Panc1 (cell line): ENCODE results near the gene HS1BP3. TPM values are rescaled to one million over a fixed set of nuclear protein-coding genes. Genes with fewer than 3 reads are reported as not detected.

Experiments used
- ATAC-seq: fragments of 200-7000 bp; cut with Tn5 transposase; 2 replicates; pipeline ENCODE4 v1.9.1; 2020; ENCODE audit warnings: mild to moderate bottlenecking, moderate library complexity
- BruUV-seq: library from RNA; stranded (reverse); fragments of 400-500 nt; replicated peaks from 2 replicates; lab custom pipeline; 2021; lab: Mats Ljungman, UMichigan
- CTCF ChIA-PET: fragments of 300-600 bp; sonication (Branson Sonifier 250); formaldehyde crosslinking; loops from one replicate; lab custom pipeline; 2022; ENCODE audit warnings: antibody characterized with exemption; lab: Charles Lee
- POLR2A ChIA-PET: fragments of 300-600 bp; sonication (Branson Sonifier 250); formaldehyde crosslinking; loops from one replicate; lab custom pipeline; 2022; ENCODE audit warnings: antibody characterized with exemption; lab: Charles Lee
- DNase-seq: peaks from one replicate; pipeline ENCODE4 v3.0.0-alpha.2; 2010; ENCODE audit warnings: low read depth, low spot score
- H3K27ac ChIP-seq: 2 replicates; pipeline ENCODE4 v1.5.1; 2011; ENCODE audit warnings: mild to moderate bottlenecking, low read length, inconsistent platforms
- H3K27me3 ChIP-seq: fragments of 200-500 bp; sonication (Bioruptor generic); 2 replicates; pipeline ENCODE4 v1.6.0; 2014; ENCODE audit warnings: low read length, inconsistent platforms; ENCODE audit not compliant: control insufficient read depth, insufficient read depth
- H3K36me3 ChIP-seq: fragments of 200-500 bp; sonication (Bioruptor generic); 2 replicates; pipeline ENCODE4 v1.5.1; 2014; ENCODE audit warnings: inconsistent platforms, mild to moderate bottlenecking, low read length, moderate library complexity; ENCODE audit not compliant: control insufficient read depth, insufficient read depth
- H3K4me1 ChIP-seq: 2 replicates; pipeline ENCODE4 v1.5.1; 2011; ENCODE audit warnings: inconsistent platforms, mild to moderate bottlenecking, low read length, moderate library complexity; ENCODE audit not compliant: control insufficient read depth, insufficient read depth
- H3K4me3 ChIP-seq, 2 experiments: 2 replicates each; pipeline ENCODE4 v1.5.1; 2011 to 2012; ENCODE audit warnings: low read depth in 2 of 2, low read length in 2 of 2, mild to moderate bottlenecking in 2 of 2, inconsistent platforms in 1 of 2, moderate library complexity in 1 of 2
- H3K9me3 ChIP-seq: fragments of 200-500 bp; sonication (Bioruptor generic); 2 replicates; pipeline ENCODE4 v1.5.1; 2014; ENCODE audit warnings: low read depth, mild to moderate bottlenecking, inconsistent platforms, low read length, moderate library complexity; ENCODE audit not compliant: control insufficient read depth, insufficient read depth
- POLR2AphosphoS5 ChIP-seq: IDR thresholded peaks from 2 replicates; pipeline ENCODE4 v1.6.1; 2012; ENCODE audit warnings: mild to moderate bottlenecking, low read depth, low read length, moderate library complexity
- SIN3A ChIP-seq: IDR thresholded peaks from 2 replicates; pipeline ENCODE4 v1.6.1; 2012; ENCODE audit warnings: low read depth, mild to moderate bottlenecking, low read length, moderate library complexity, borderline replicate concordance; ENCODE audit not compliant: insufficient read depth
- TCF7L2 ChIP-seq: IDR thresholded peaks from 2 replicates; pipeline ENCODE4 v1.6.1; 2011; ENCODE audit warnings: mild to moderate bottlenecking, low read depth, low read length, inconsistent platforms
- in situ Hi-C: cut with HindIII; loops from 2 replicates; pipeline ENCODE4 v1.10.0; 2016; ENCODE audit warnings: low sequenced_read_pairs, low pct_unique_long_range_greater_than_20kb
- intact Hi-C: fragments of 100-400 bp; cut with micrococcal nuclease; formaldehyde crosslinking; loops from one replicate; pipeline ENCODE4 v1.10.0; 2022; ENCODE audit not compliant: unreplicated experiment
- total RNA-seq: library from RNA; stranded (reverse); gene quantifications from one replicate; pipeline ENCODE4 v1.2.1, GENCODE V29; 2021; ENCODE audit not compliant: unreplicated experiment
- TF ChIP-seq, protein P1 (sequence below), 2 experiments: IDR thresholded peaks; 2 replicates each; pipeline ENCODE4 v1.6.1; 2011 to 2012; ENCODE audit warnings: low read depth in 2 of 2, control low read depth in 1 of 2, low read length in 1 of 2, mild to moderate bottlenecking in 1 of 2, moderate library complexity in 1 of 2; ENCODE audit not compliant: insufficient read depth in 1 of 2
- TF ChIP-seq, protein P2 (sequence below): fragments of 450-650 bp; IDR thresholded peaks from 2 replicates; pipeline ENCODE4 v1.5.1; 2017; ENCODE audit warnings: mild to moderate bottlenecking

The HS1BP3 gene
- total RNA-seq, 1 experiment from 2014 or later: 46.1 TPM

GRCh38 chr2:20633794-20634506, 16.9 kb downstream of the HS1BP3 start:
- CTCF ChIA-PET: interaction anchor here (0.5 kb wide), 1 partner anchor 187 kb away, joined by 5 read pairs; the partner anchor contains the start of gene RHOB
- in situ Hi-C loops (loop anchor here (25.0 kb wide), 1 partner anchor 197 kb away; the partner anchor contains the start of gene RHOB), intact Hi-C loops (no loop called here)
- POLR2A ChIA-PET: no interaction called here
- H3K36me3 ChIP-seq: no peaks in the 10 kb centered on the region; the same call in 1 of the 2 replicates
- H3K9me3 ChIP-seq: no peaks in the 10 kb centered on the region
- no peaks in the 10 kb centered on the region for H3K27me3 ChIP-seq
- BruUV-seq: no TSS peak
- no peak overlapping the region for H3K27ac ChIP-seq
- ATAC-seq (no peak), DNase-seq (no peak)
- H3K4me3 ChIP-seq: no peak overlapping the region
- TF ChIP-seq, protein P1, sequence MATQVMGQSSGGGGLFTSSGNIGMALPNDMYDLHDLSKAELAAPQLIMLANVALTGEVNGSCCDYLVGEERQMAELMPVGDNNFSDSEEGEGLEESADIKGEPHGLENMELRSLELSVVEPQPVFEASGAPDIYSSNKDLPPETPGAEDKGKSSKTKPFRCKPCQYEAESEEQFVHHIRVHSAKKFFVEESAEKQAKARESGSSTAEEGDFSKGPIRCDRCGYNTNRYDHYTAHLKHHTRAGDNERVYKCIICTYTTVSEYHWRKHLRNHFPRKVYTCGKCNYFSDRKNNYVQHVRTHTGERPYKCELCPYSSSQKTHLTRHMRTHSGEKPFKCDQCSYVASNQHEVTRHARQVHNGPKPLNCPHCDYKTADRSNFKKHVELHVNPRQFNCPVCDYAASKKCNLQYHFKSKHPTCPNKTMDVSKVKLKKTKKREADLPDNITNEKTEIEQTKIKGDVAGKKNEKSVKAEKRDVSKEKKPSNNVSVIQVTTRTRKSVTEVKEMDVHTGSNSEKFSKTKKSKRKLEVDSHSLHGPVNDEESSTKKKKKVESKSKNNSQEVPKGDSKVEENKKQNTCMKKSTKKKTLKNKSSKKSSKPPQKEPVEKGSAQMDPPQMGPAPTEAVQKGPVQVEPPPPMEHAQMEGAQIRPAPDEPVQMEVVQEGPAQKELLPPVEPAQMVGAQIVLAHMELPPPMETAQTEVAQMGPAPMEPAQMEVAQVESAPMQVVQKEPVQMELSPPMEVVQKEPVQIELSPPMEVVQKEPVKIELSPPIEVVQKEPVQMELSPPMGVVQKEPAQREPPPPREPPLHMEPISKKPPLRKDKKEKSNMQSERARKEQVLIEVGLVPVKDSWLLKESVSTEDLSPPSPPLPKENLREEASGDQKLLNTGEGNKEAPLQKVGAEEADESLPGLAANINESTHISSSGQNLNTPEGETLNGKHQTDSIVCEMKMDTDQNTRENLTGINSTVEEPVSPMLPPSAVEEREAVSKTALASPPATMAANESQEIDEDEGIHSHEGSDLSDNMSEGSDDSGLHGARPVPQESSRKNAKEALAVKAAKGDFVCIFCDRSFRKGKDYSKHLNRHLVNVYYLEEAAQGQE (IDR thresholded peaks at IDR 0.05; ENCODE audit: insufficient read depth in 1 of 2, low read depth in 2 of 2, low read length in 1 of 2): no peak
- H3K4me1 ChIP-seq: no peaks in the 10 kb centered on the region

GRCh38 chr2:20633001-20633400, 17.9 kb downstream of the HS1BP3 start:
- no peaks in the 10 kb centered on the region for H3K4me1 ChIP-seq
- intact Hi-C loops: no loop called here
- no peaks in the 10 kb centered on the region; the same call in 1 of the 2 replicates for H3K36me3 ChIP-seq
- POLR2A ChIA-PET: no interaction called here
- TF ChIP-seq POLR2AphosphoS5 (no peak), SIN3A (no peak), TCF7L2 (no peak)
- TF ChIP-seq, protein P2, sequence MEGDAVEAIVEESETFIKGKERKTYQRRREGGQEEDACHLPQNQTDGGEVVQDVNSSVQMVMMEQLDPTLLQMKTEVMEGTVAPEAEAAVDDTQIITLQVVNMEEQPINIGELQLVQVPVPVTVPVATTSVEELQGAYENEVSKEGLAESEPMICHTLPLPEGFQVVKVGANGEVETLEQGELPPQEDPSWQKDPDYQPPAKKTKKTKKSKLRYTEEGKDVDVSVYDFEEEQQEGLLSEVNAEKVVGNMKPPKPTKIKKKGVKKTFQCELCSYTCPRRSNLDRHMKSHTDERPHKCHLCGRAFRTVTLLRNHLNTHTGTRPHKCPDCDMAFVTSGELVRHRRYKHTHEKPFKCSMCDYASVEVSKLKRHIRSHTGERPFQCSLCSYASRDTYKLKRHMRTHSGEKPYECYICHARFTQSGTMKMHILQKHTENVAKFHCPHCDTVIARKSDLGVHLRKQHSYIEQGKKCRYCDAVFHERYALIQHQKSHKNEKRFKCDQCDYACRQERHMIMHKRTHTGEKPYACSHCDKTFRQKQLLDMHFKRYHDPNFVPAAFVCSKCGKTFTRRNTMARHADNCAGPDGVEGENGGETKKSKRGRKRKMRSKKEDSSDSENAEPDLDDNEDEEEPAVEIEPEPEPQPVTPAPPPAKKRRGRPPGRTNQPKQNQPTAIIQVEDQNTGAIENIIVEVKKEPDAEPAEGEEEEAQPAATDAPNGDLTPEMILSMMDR: no peak
- TF ChIP-seq, protein P1 (IDR thresholded peaks at IDR 0.05; ENCODE audit: insufficient read depth in 1 of 2, low read depth in 2 of 2, low read length in 1 of 2): no peak
- DNase-seq (no peak), ATAC-seq (no peak)
- H3K27me3 ChIP-seq: no peaks in the 10 kb centered on the region
- no peaks in the 10 kb centered on the region for H3K9me3 ChIP-seq
- in situ Hi-C loops: loop anchor here (25.0 kb wide), 1 partner anchor 196 kb away; the partner anchor contains the start of gene RHOB
- no peak overlapping the region for H3K27ac ChIP-seq
- H3K4me3 ChIP-seq: no peak overlapping the region
- CTCF ChIA-PET: interaction anchor here (0.9 kb wide), 1 partner anchor 189 kb away, joined by 4 read pairs; no protein-coding TSS in a partner anchor
- BruUV-seq: no TSS peak
